22Rv1 (cell line): ENCODE data around the gene RTP2.

Source experiments
- ZFX ChIP-seq: fragments of 450-650 bp; IDR thresholded peaks from 2 replicates; pipeline ENCODE4 v1.6.1; 2017; ENCODE audit warnings: antibody characterized with exemption, borderline replicate concordance
- TF ChIP-seq, protein P1 (sequence below): fragments of 450-650 bp; IDR thresholded peaks from 2 replicates; pipeline ENCODE4 v1.5.1; 2017; ENCODE audit warnings: mild to moderate bottlenecking

DNA sequence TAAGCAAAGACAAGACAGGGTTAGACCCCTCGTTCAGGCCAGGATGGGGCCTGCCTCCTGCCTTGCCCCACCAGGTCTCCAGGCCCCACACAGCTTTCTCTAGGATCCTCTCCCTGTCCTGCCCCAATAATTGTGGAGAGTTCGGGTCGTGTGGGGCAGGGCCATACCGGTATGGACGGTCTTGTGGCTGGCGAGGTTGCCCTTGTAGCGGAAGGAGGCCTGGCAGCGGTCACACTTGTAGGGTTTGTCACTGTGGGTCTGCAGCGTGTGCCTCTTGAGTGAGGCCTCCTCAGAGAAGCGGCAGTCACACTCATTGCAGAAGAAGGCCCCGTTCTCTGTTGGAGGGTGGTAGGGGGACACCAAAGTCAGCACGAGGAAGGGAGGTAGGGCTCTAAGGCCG lies 24.2 kb upstream of the RTP2 start:
- TF ChIP-seq, protein P1, sequence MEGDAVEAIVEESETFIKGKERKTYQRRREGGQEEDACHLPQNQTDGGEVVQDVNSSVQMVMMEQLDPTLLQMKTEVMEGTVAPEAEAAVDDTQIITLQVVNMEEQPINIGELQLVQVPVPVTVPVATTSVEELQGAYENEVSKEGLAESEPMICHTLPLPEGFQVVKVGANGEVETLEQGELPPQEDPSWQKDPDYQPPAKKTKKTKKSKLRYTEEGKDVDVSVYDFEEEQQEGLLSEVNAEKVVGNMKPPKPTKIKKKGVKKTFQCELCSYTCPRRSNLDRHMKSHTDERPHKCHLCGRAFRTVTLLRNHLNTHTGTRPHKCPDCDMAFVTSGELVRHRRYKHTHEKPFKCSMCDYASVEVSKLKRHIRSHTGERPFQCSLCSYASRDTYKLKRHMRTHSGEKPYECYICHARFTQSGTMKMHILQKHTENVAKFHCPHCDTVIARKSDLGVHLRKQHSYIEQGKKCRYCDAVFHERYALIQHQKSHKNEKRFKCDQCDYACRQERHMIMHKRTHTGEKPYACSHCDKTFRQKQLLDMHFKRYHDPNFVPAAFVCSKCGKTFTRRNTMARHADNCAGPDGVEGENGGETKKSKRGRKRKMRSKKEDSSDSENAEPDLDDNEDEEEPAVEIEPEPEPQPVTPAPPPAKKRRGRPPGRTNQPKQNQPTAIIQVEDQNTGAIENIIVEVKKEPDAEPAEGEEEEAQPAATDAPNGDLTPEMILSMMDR = no peak
- no peak for TF ChIP-seq ZFX
